Dendritic cell treated with granulocyte-macrophage colony-stimulating factor and Interleukin-4, amounts not matched to agents 40 ng/mL and 50 ng/mL, for 4 days (primary cell): ENCODE measurements around the gene GPR160.
"Not testable (repeated sequence)": the region's sequence is repeated elsewhere in the genome, so short reads cannot be mapped to it uniquely, and the experiment has no call there.

ENCODE experiments used
- H3K27ac Mint-ChIP-seq: one replicate; pipeline ENCODE4 v1.8.0; 2022; ENCODE audit warnings: mild to moderate bottlenecking, mixed read lengths
- H3K27me3 Mint-ChIP-seq: one replicate; pipeline ENCODE4 v1.8.0; 2022; ENCODE audit warnings: mild to moderate bottlenecking, mixed read lengths
- H3K36me3 Mint-ChIP-seq: one replicate; pipeline ENCODE4 v1.8.0; 2022; ENCODE audit warnings: low read depth, mixed read lengths
- H3K4me1 Mint-ChIP-seq: one replicate; pipeline ENCODE4 v1.8.0; 2022; ENCODE audit warnings: low read depth, mixed read lengths
- H3K4me3 Mint-ChIP-seq: one replicate; pipeline ENCODE4 v1.8.0; 2022; ENCODE audit warnings: mild to moderate bottlenecking, moderate library complexity, mixed read lengths
- H3K9me3 Mint-ChIP-seq: one replicate; pipeline ENCODE4 v1.8.0; 2022; ENCODE audit warnings: mixed read lengths
- intact Hi-C: fragments of 100-400 bp; cut with micrococcal nuclease; formaldehyde crosslinking; loops from one replicate; pipeline ENCODE4 v1.15.0; 2022

Gene GPR160

GRCh38 chr3:170095771-170096170 lies 58.0 kb downstream of the GPR160 start:
- intact Hi-C loops: loop anchor here (10.0 kb wide), 2 partner anchors 111 to 231 kb away; partner anchors contain the start of gene LRRC31
- Mint-ChIP-seq H3K4me1 (no peaks in the 10 kb centered on the region), H3K27me3 (no peaks in the 10 kb centered on the region), H3K27ac (no peak overlapping the region), H3K4me3 (no peak overlapping the region), H3K36me3 (peaks cover 65% of the 10 kb centered on the region), H3K9me3 (no peaks in the 10 kb centered on the region)

- intact Hi-C loops: loop anchor here (10.0 kb wide), 2 partner anchors 112 to 232 kb away; partner anchors contain the start of gene LRRC31
- peaks cover 65% of the 10 kb centered on the region for H3K36me3 Mint-ChIP-seq
- H3K27ac Mint-ChIP-seq: no peak overlapping the region
These were observed 58.5 kb downstream of the GPR160 start for GRCh38 chr3:170096342-170096741.

GRCh38 chr3:170098753-170099152 lies 61.0 kb downstream of the GPR160 start:
- peaks cover 78% of the 10 kb centered on the region for H3K36me3 Mint-ChIP-seq

More at GRCh38 chr3:170096342-170096741, 58.5 kb downstream of the GPR160 start:
- H3K4me3 Mint-ChIP-seq: no peak overlapping the region
- no peaks in the 10 kb centered on the region for H3K27me3 Mint-ChIP-seq
- no peaks in the 10 kb centered on the region for H3K4me1 Mint-ChIP-seq
- no peaks in the 10 kb centered on the region for H3K9me3 Mint-ChIP-seq

GRCh38 chr3:170100944-170101343 lies 63.1 kb downstream of the GPR160 start:
- Mint-ChIP-seq H3K4me3 (no peak overlapping the region), H3K27me3 (no peaks in the 10 kb centered on the region), H3K9me3 (no peaks in the 10 kb centered on the region), H3K27ac (no peak overlapping the region), H3K4me1 (no peaks in the 10 kb centered on the region), H3K36me3 (peaks cover 72% of the 10 kb centered on the region)
- intact Hi-C loops: no loop called here

More at GRCh38 chr3:170098753-170099152, 61.0 kb downstream of the GPR160 start:
- no peak overlapping the region for H3K27ac Mint-ChIP-seq
- H3K9me3 Mint-ChIP-seq: no peaks in the 10 kb centered on the region
- H3K4me3 Mint-ChIP-seq: no peak overlapping the region
- no peaks in the 10 kb centered on the region for H3K4me1 Mint-ChIP-seq
- H3K27me3 Mint-ChIP-seq: no peaks in the 10 kb centered on the region
- intact Hi-C loops: loop anchor here (10.0 kb wide), 2 partner anchors 114 to 234 kb away; partner anchors contain the start of gene LRRC31

GRCh38 chr3:170102431-170102830 lies 64.6 kb downstream of the GPR160 start:
- intact Hi-C loops: no loop called here

GRCh38 chr3:170107941-170108340 lies 70.1 kb downstream of the GPR160 start:
- peaks cover 62% of the 10 kb centered on the region for H3K36me3 Mint-ChIP-seq
- H3K4me3 Mint-ChIP-seq: no peak overlapping the region
- no peak overlapping the region for H3K27ac Mint-ChIP-seq
- H3K4me1 Mint-ChIP-seq: no peaks in the 10 kb centered on the region
- intact Hi-C loops: no loop called here
- no peaks in the 10 kb centered on the region for H3K27me3 Mint-ChIP-seq
- no peaks in the 10 kb centered on the region for H3K9me3 Mint-ChIP-seq

More at GRCh38 chr3:170102431-170102830, 64.6 kb downstream of the GPR160 start:
- Mint-ChIP-seq H3K4me3 (no peak overlapping the region), H3K36me3 (peaks cover 72% of the 10 kb centered on the region), H3K27ac (no peak overlapping the region), H3K4me1 (no peaks in the 10 kb centered on the region), H3K27me3 (no peaks in the 10 kb centered on the region), H3K9me3 (no peaks in the 10 kb centered on the region)

- Mint-ChIP-seq H3K4me1 (no peaks in the 10 kb centered on the region), H3K9me3 (no peaks in the 10 kb centered on the region), H3K27me3 (no peaks in the 10 kb centered on the region), H3K4me3 (no peak overlapping the region), H3K27ac (no peak overlapping the region), H3K36me3 (peaks cover 66% of the 10 kb centered on the region)
- intact Hi-C loops: no loop called here
These were observed 71.2 kb downstream of the GPR160 start for GRCh38 chr3:170108955-170109354.

- Mint-ChIP-seq H3K4me1 (no peaks in the 10 kb centered on the region), H3K27ac (no peak overlapping the region), H3K9me3 (no peaks in the 10 kb centered on the region), H3K27me3 (no peaks in the 10 kb centered on the region), H3K36me3 (peaks cover 63% of the 10 kb centered on the region), H3K4me3 (no peak overlapping the region)
- intact Hi-C loops: no loop called here
These were observed 71.9 kb downstream of the GPR160 start for GRCh38 chr3:170109579-170110293.

- peak overlapping the region; percentile 36 for H3K27ac Mint-ChIP-seq
- no peaks in the 10 kb centered on the region for H3K9me3 Mint-ChIP-seq
- H3K4me3 Mint-ChIP-seq: no peak overlapping the region
- intact Hi-C loops: no loop called here
- no peaks in the 10 kb centered on the region for H3K27me3 Mint-ChIP-seq
- peaks cover 71% of the 10 kb centered on the region for H3K36me3 Mint-ChIP-seq
- H3K4me1 Mint-ChIP-seq: no peaks in the 10 kb centered on the region
These were observed 73.5 kb downstream of the GPR160 start for GRCh38 chr3:170111147-170111771.

- H3K9me3 Mint-ChIP-seq, H3K27me3 Mint-ChIP-seq, intact Hi-C loops, H3K27ac Mint-ChIP-seq, H3K4me1 Mint-ChIP-seq, H3K4me3 Mint-ChIP-seq: not testable (repeated sequence)
- peaks cover 75% of the 10 kb centered on the region for H3K36me3 Mint-ChIP-seq
These were observed 76.4 kb downstream of the GPR160 start for GRCh38 chr3:170114165-170114564.

- peaks cover 81% of the 10 kb centered on the region for H3K36me3 Mint-ChIP-seq
- H3K9me3 Mint-ChIP-seq: no peaks in the 10 kb centered on the region
- no peaks in the 10 kb centered on the region for H3K27me3 Mint-ChIP-seq
- H3K4me1 Mint-ChIP-seq: no peaks in the 10 kb centered on the region
- no peak overlapping the region for H3K4me3 Mint-ChIP-seq
- H3K27ac Mint-ChIP-seq: no peak overlapping the region
- intact Hi-C loops: no loop called here
These were observed 79.3 kb downstream of the GPR160 start for GRCh38 chr3:170117134-170117533.

- Mint-ChIP-seq H3K4me3 (no peak overlapping the region), H3K36me3 (peaks cover 52% of the 10 kb centered on the region), H3K27me3 (no peaks in the 10 kb centered on the region), H3K9me3 (peaks cover 3% of the 10 kb centered on the region), H3K4me1 (peaks cover 14% of the 10 kb centered on the region), H3K27ac (peak overlapping the region; percentile 55)
- intact Hi-C loops: loop anchor here (10.0 kb wide), 1 partner anchor 46 kb away; no protein-coding TSS in a partner anchor
These were observed 90.6 kb downstream of the GPR160 start for GRCh38 chr3:170128259-170128976.

GRCh38 chr3:170128977-170129431 lies 91.2 kb downstream of the GPR160 start:
- peaks cover 58% of the 10 kb centered on the region for H3K36me3 Mint-ChIP-seq

GRCh38 chr3:170130532-170130931 lies 92.7 kb downstream of the GPR160 start:
- Mint-ChIP-seq H3K27me3 (no peaks in the 10 kb centered on the region), H3K9me3 (peaks cover 8% of the 10 kb centered on the region), H3K4me1 (peaks cover 14% of the 10 kb centered on the region), H3K36me3 (peaks cover 70% of the 10 kb centered on the region), H3K27ac (no peak overlapping the region), H3K4me3 (no peak overlapping the region)
- intact Hi-C loops: no loop called here

More at GRCh38 chr3:170128977-170129431, 91.2 kb downstream of the GPR160 start:
- no peak overlapping the region for H3K4me3 Mint-ChIP-seq
- H3K27ac Mint-ChIP-seq: peak overlapping the region; percentile 55
- peaks cover 8% of the 10 kb centered on the region for H3K9me3 Mint-ChIP-seq
- no peaks in the 10 kb centered on the region for H3K27me3 Mint-ChIP-seq
- intact Hi-C loops: loop anchor here (10.0 kb wide), 1 partner anchor 46 kb away; no protein-coding TSS in a partner anchor
- peaks cover 14% of the 10 kb centered on the region for H3K4me1 Mint-ChIP-seq
